GM18861 (cell line): ENCODE measurements around the gene C3orf18.

Source experiments
- ATAC-seq: cut with Tn5 transposase; IDR thresholded peaks from one replicate; pipeline ENCODE4 v1.9.1; 2021; ENCODE audit not compliant: unreplicated experiment

C3orf18 gene

GRCh38 chr3:50581459-50581842 is 13.9 kb upstream of the C3orf18 start:
- no peak for ATAC-seq

DNA sequence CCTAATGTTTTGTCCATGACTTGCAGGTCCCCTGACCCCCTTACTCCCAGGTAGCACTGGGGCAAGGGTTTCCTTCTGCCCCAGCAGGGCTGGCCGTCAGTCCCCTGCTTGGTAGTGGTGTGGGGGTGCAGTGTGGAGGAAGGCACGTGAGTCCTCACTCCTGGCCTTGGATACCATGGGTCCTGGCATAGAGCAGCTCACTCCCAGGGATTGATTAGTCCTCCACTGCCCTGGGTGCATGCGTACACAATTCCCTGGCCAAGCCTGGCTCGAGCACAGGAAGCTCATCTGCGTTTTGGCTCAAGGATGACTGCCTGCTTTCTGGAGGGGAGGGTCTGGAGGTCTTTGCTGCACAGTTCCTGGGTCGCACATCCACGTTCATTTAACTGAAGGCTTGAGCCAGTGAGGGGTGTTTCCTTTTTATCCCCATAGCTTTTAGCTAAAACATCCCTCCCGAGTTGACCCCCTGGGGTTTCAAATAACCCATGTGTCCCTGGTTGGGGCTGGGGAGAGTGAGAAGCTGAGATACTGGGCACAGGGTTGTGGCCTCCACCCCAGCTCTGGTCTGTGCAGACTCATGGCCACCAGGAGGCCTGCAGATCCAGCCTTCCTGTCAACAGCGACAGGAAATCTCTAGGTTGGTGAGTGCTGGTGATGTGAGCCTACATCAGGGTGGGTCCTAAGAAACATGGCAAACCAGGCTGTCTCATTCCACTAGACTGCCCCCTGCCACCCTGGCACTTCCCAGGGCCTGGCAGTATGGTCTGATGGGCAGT is 13.3 kb upstream of the C3orf18 start:
- ATAC-seq = no peak

DNA sequence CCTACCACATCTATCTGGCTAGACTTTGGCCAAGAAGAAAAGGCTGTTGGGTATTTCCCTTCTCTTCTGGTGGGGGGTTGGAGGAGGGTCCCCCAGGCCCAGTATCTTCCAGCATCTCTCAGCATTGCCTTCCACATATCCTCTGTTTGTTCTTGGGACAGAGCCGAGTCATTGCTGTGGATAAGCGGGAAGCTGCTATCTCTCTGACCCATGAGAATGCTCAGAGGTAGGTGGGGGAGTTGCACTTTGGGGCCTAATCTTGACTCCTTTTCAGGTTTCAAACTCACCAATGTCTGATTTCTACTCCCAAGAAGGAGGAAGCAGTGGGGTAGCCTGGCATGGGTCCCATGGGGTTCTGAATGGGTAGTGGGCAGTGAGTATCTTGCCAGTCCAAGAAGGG is 9.8 kb upstream of the C3orf18 start:
- ATAC-seq = no peak

DNA sequence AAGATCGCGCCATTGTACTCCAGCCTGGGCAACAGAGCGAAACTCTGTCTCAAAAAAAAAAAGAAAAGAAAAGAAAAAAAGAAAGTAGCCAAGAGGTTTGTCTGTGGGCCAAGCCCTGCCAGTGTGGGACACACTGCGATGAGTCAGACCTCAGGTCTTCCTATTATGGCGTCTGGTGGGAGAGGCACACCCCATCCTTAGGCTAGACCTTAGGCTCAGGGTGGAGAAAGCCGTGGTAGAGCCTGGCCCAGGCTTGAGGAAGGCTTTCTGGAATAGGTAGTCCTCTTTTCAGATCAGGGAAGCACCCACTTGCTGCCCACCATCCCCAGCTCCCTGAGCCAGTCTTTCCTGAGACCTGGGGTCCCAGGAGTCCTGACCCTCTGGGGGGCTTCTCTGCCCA is 7.8 kb upstream of the C3orf18 start:
- ATAC-seq = no peak

- no peak for ATAC-seq
These were observed 6.9 kb upstream of the C3orf18 start for GRCh38 chr3:50574444-50574831.

DNA sequence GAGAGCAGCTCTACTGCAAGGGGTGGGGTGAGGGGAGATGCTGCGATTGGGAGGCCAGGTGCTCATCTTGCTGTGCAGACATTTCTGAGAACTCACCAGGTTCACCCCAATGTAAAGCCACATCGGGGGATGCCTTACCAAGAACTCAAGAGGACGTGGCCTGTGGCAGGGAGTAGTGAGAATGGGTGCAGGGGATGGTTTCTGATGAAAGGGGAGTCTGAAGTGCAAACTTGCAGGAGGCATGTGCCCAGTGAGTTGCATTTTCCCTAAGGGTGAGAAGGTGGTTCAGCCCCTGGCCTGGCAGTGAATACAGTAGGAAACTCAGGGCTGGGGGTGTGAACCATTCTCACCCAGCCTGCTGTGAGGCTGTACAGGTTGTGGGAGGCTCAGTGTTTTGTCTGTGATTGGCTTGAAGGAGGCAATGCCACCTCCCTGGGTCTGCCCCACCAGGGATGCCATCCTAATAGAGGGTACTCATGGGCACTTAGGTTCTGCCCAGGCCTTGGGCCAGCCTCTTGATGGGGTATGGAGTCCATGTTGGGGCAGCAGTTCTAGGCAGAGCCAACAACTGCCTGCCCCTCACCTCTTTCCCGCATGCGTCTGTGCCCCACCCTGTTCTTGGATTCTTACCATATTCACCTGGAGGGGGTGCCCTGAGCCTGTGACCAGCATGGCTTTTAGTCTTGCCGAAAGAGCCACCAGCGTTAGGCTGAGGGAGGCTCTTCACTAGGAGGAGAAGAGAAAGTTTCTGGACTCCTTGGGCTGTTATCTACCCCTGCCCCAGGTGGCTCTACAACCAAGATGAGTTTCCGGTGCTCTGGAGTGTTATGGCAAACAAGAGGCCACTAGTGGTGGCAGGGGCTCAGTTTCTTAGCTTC is 6.3 kb upstream of the C3orf18 start:
- no peak for ATAC-seq

- no peak for ATAC-seq
These were observed 5.3 kb upstream of the C3orf18 start for GRCh38 chr3:50572801-50573371.

GRCh38 chr3:50572158-50572557 is 4.6 kb upstream of the C3orf18 start:
- ATAC-seq = no peak

DNA sequence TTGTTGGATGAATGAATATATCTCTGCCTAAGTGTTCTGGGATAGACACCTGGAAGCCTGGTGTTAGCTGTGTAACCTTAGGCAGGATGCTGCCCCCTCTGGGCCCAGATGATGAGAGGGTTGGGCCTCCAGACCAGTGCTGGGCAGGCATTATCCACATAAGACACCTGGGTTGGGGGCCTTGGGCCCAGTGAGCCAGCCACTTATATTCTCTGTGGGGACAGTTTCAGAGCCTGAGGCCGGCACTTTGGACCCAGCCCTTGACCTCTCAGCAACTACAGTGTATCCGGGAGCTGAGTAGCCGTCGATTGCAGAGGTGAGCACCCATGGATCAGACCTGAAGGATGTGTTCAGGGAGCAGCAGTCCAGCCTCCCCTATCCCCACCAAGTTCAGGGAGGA is 3.9 kb upstream of the C3orf18 start:
- no peak for ATAC-seq

DNA sequence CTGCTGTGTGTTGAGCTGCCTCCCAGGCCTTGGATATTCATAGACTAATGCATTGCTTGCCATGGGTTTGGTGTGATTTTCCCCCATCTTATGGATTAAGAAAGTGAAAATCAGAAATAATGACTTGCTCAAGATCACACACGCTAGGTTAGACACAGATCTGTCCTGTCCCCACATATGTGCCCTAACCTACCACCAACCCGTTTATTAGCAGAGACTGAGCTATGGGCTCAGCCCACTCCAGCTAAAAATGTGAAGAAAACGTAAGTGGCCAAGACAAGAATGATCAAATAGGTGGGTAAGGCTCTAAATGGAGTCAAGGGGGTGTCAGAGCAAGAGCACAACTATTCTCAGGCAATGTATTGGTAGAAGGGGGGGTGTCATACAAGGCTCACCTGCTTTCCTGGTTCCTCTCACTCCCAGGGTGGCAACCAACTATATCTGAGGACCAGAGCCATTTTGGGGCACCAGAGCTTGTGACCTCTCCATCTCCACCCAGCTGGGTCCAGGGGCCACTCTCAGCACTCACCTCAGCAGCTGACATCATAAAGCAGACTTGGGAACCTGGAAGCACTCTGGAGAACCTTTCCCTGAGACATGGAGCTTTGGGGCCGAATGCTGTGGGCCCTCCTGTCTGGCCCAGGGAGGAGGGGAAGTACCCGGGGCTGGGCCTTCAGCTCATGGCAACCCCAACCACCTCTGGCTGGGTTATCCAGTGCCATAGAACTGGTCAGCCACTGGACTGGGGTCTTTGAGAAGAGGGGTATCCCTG is 3.1 kb upstream of the C3orf18 start:
- ATAC-seq = no peak

- peak; percentile 50 for ATAC-seq
These were observed 1.6 kb upstream of the C3orf18 start, which contains the start of gene HEMK1 for GRCh38 chr3:50568947-50569749. Gene HEMK1, plus strand, starts transcription at chr3:50569522. Its CDS starts 1,583 bp downstream, at chr3:50571105.

DNA sequence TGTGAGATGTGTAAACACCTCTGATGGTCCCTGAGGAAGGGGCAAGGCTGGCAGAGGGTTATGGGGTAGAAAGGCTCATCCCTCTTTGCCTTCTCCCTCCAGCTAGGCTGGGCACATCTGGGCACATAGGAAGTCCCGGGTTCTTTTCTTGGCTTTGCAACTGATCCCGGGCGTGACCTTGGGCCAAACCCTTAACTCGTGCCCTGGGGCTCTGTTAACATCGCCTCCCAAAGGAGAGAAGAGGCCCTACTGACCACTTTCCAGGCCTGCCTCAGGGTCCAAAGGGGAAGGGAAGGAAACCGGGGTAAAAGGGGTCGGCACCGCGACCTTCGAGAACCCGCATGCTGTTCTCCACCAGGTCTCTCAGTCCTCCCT is 549 bp downstream of the C3orf18 start:
- no peak for ATAC-seq

GRCh38 chr3:50564321-50564720 is 3.2 kb downstream of the C3orf18 start:
- ATAC-seq = no peak

- ATAC-seq = no peak
These were observed 3.7 kb downstream of the C3orf18 start for GRCh38 chr3:50563867-50564266.

DNA sequence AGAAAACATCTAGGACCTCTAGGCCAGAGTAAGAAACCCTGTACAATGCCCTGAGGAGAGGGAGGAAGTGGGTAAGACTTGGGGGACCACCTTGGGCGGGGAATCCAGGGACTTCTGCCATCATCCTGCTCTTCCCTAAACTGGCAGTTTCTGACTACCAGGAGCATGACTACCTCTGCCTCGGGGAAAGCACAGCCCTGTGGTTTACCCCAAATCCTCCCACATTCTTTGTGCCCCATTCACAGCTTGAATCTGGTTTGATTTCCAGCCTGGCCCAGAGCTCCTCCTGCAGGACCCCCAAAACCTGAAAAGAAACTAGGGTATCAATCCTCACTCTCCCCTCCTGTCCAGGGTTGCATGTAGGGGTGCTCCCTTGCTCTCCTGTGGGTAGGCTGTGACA is 4.7 kb downstream of the C3orf18 start:
- no peak for ATAC-seq

- no peak for ATAC-seq
These were observed 7.8 kb downstream of the C3orf18 start for GRCh38 chr3:50559702-50560101.

GRCh38 chr3:50557915-50558314 is 9.6 kb downstream of the C3orf18 start:
- ATAC-seq = no peak

DNA sequence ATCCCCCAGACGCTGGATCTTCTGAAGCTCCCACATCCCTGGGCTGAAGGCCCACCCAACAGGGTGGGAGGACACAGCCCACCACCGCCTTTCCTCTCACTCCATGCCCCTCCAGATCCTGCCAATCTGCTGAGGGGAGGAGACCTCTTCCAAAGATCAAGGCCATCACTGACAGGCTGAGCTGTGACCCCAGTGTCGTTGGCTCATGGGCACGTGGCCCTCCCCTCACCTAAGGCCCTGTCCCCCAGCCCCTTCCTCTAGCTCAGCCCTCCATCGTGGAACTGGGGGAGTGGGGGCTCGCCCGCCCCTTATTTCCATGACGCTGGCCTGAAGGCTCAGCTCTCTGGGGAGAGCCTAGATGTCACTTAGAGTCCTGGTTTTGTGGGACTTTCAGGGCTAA is 10.4 kb downstream of the C3orf18 start:
- no peak for ATAC-seq

DNA sequence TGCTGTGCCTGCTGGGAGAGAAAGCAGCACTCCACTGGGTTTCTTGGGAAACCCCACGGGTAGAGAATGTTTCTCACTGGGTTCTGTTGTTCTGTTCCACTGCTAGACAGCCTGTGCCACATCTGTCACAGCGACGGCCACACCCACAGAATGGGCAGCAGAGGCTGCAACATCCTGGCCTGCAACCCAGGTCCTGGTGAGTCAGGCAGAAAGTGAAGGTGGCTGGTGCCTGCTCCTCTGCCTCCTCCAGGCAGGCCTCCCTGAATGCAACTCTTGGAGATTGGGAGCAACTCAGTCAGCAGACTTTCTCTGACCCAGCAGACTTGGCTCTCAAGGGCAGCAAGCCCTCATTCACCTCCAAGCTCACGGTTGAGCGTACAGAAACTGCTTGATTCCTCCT is 13.0 kb downstream of the C3orf18 start:
- no peak for ATAC-seq

DNA sequence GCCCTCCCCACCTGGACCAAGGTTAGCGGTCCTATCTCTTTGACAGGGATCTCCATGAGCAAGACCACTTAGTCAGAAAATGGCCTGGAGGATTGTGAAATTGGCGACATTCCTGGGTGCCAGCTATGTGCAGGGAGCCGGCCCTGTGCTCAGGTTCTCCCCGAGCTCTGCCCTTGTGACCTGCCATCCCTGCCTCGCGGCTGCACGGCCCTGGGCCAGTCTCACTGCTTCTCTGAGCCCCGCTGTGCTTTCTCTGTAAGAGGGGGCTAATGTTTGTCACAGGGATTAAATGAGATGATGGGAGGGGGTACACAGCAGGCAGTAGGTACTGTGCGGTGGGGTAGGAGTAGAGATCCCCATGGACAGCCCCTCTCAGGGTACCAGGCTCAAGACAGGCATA is 14.9 kb downstream of the C3orf18 start:
- ATAC-seq = no peak
